ENCODE measurements around the gene PRKAR2B.

PRKAR2B gene

GRCh38 chr7:107016312-107016711 is 28.2 kb upstream of the PRKAR2B start:
- peaks cover 0 to 5% (median 0%) of the 10 kb centered on the region in 3 experiments for H3K27me3 ChIP-seq (ENCODE audit: control insufficient read depth in 3 of 3, insufficient read depth in 3 of 3, low read depth in 1 of 3, low read length in 3 of 3)
- H4K91ac ChIP-seq (ENCODE audit: low read depth, low read length, poor library complexity), result no peak overlapping the region
- H3K14ac ChIP-seq (ENCODE audit: low read length), result no peak overlapping the region
- no peak overlapping the region for H2BK12ac ChIP-seq (ENCODE audit: low read length)
- H3K4me2 ChIP-seq (ENCODE audit: insufficient read depth, low read length, poor library complexity, severe bottlenecking), result no peak overlapping the region
- H2AK5ac ChIP-seq (ENCODE audit: low read depth, low read length), result no peak overlapping the region
- WGBS, 2 donors (ENCODE audit: extremely low coverage in 2 of 2, insufficient read length in 2 of 2, insufficient replicate concordance in 1 of 2), result no CpG with 5 or more reads among the region's 4 CpGs
- no peaks in the 10 kb centered on the region for H3K36me3 ChIP-seq (replicated peaks in 1 of 2; ENCODE audit: control insufficient read depth in 2 of 2, insufficient read depth in 2 of 2, low read length in 2 of 2)
- H4K8ac ChIP-seq (ENCODE audit: low read depth, low read length), result no peak overlapping the region
- peaks cover 0 to 2% of the 10 kb centered on the region in 2 donors for H3K4me1 ChIP-seq (ENCODE audit: control insufficient read depth in 2 of 2, insufficient read depth in 1 of 2, low read depth in 1 of 2, low read length in 2 of 2)
- no peak overlapping the region for H3K18ac ChIP-seq (ENCODE audit: low read length)
- H3K27ac ChIP-seq (replicated peaks; ENCODE audit: low read length), result no peak overlapping the region
- no peak overlapping the region for H3K23ac ChIP-seq (ENCODE audit: low read depth, low read length, poor library complexity)
- no peak overlapping the region for H2AFZ ChIP-seq (ENCODE audit: low read length)
- DNase-seq (ENCODE audit: low spot score), result no peak
- no peak overlapping the region for H2BK5ac ChIP-seq (ENCODE audit: low read length)
- H3K9me3 ChIP-seq (replicated peaks in 1 of 2; ENCODE audit: control insufficient read depth in 2 of 2, insufficient read depth in 1 of 2, low read depth in 1 of 2, low read length in 2 of 2), result peaks cover 0 to 2% of the 10 kb centered on the region in 2 donors
- no peak overlapping the region for H2BK120ac ChIP-seq (ENCODE audit: low read depth, low read length)
- H2BK15ac ChIP-seq (ENCODE audit: low read length), result no peak overlapping the region
- no peak overlapping the region for H3K4me3 ChIP-seq (ENCODE audit: low read length in 2 of 2)
- H3K9ac ChIP-seq (ENCODE audit: low read depth, low read length, poor library complexity), result no peak overlapping the region
- H3K4ac ChIP-seq (ENCODE audit: low read length), result no peak overlapping the region
- H3K79me1 ChIP-seq (ENCODE audit: low read depth, low read length), result no peaks in the 10 kb centered on the region

- Histone ChIP-seq H2AK5ac (ENCODE audit: low read depth, low read length) (no peak overlapping the region), H4K91ac (ENCODE audit: low read depth, low read length, poor library complexity) (no peak overlapping the region), H3K27me3 (ENCODE audit: control insufficient read depth in 3 of 3, insufficient read depth in 3 of 3, low read depth in 1 of 3, low read length in 3 of 3) (peaks cover 0 to 5% (median 0%) of the 10 kb centered on the region in 3 experiments), H3K9ac (ENCODE audit: low read depth, low read length, poor library complexity) (no peak overlapping the region), H3K4me1 (ENCODE audit: control insufficient read depth in 2 of 2, insufficient read depth in 1 of 2, low read depth in 1 of 2, low read length in 2 of 2) (peaks cover 0 to 2% of the 10 kb centered on the region in 2 donors), H3K36me3 (replicated peaks in 1 of 2; ENCODE audit: control insufficient read depth in 2 of 2, insufficient read depth in 2 of 2, low read length in 2 of 2) (no peaks in the 10 kb centered on the region), H2BK120ac (ENCODE audit: low read depth, low read length) (no peak overlapping the region), H3K27ac (replicated peaks; ENCODE audit: low read length) (no peak overlapping the region), H3K4me3 (ENCODE audit: low read length in 2 of 2) (no peak overlapping the region), H3K9me3 (replicated peaks in 1 of 2; ENCODE audit: control insufficient read depth in 2 of 2, insufficient read depth in 1 of 2, low read depth in 1 of 2, low read length in 2 of 2) (peaks cover 0 to 2% of the 10 kb centered on the region in 2 donors), H2BK15ac (ENCODE audit: low read length) (no peak overlapping the region), H3K4ac (ENCODE audit: low read length) (no peak overlapping the region), H2BK12ac (ENCODE audit: low read length) (no peak overlapping the region), H3K4me2 (ENCODE audit: insufficient read depth, low read length, poor library complexity, severe bottlenecking) (no peak overlapping the region), H2BK5ac (ENCODE audit: low read length) (no peak overlapping the region), H3K79me1 (ENCODE audit: low read depth, low read length) (no peaks in the 10 kb centered on the region), H3K18ac (ENCODE audit: low read length) (no peak overlapping the region), H2AFZ (ENCODE audit: low read length) (no peak overlapping the region), H4K8ac (ENCODE audit: low read depth, low read length) (no peak overlapping the region), H3K14ac (ENCODE audit: low read length) (no peak overlapping the region), H3K23ac (ENCODE audit: low read depth, low read length, poor library complexity) (no peak overlapping the region)
- no peak for DNase-seq (ENCODE audit: low spot score)
- no CpG with 5 or more reads among the region's 2 CpGs for WGBS, 2 donors (ENCODE audit: extremely low coverage in 2 of 2, insufficient read length in 2 of 2, insufficient replicate concordance in 1 of 2)
Measured at GRCh38 chr7:107017965-107018719, 26.4 kb upstream of the PRKAR2B start.

- peak overlapping the region; percentile 32 for H2AFZ ChIP-seq (ENCODE audit: low read length)
- no peaks in the 10 kb centered on the region for H3K36me3 ChIP-seq (replicated peaks in 1 of 2; ENCODE audit: control insufficient read depth in 2 of 2, insufficient read depth in 2 of 2, low read length in 2 of 2)
- no peak overlapping the region for H2BK5ac ChIP-seq (ENCODE audit: low read length)
- no peak overlapping the region for H2BK15ac ChIP-seq (ENCODE audit: low read length)
- no peak overlapping the region for H2AK5ac ChIP-seq (ENCODE audit: low read depth, low read length)
- peaks cover 0 to 5% (median 0%) of the 10 kb centered on the region in 3 experiments for H3K27me3 ChIP-seq (ENCODE audit: control insufficient read depth in 3 of 3, insufficient read depth in 3 of 3, low read depth in 1 of 3, low read length in 3 of 3)
- WGBS, 2 donors (ENCODE audit: extremely low coverage in 2 of 2, insufficient read length in 2 of 2, insufficient replicate concordance in 1 of 2), result no CpG with 5 or more reads among the region's 5 CpGs
- no peak overlapping the region for H3K18ac ChIP-seq (ENCODE audit: low read length)
- H4K8ac ChIP-seq (ENCODE audit: low read depth, low read length), result no peak overlapping the region
- no peak overlapping the region for H2BK120ac ChIP-seq (ENCODE audit: low read depth, low read length)
- no peak overlapping the region for H3K4ac ChIP-seq (ENCODE audit: low read length)
- H3K79me1 ChIP-seq (ENCODE audit: low read depth, low read length), result no peaks in the 10 kb centered on the region
- no peak overlapping the region for H3K4me2 ChIP-seq (ENCODE audit: insufficient read depth, low read length, poor library complexity, severe bottlenecking)
- no peak overlapping the region for H4K91ac ChIP-seq (ENCODE audit: low read depth, low read length, poor library complexity)
- H3K4me3 ChIP-seq (ENCODE audit: low read length in 2 of 2), result no peak overlapping the region
- no peaks in the 10 kb centered on the region for H3K4me1 ChIP-seq (ENCODE audit: control insufficient read depth in 2 of 2, insufficient read depth in 1 of 2, low read depth in 1 of 2, low read length in 2 of 2)
- H3K14ac ChIP-seq (ENCODE audit: low read length), result no peak overlapping the region
- peaks cover 0 to 2% of the 10 kb centered on the region in 2 donors for H3K9me3 ChIP-seq (replicated peaks in 1 of 2; ENCODE audit: control insufficient read depth in 2 of 2, insufficient read depth in 1 of 2, low read depth in 1 of 2, low read length in 2 of 2)
- H3K27ac ChIP-seq (replicated peaks; ENCODE audit: low read length), result no peak overlapping the region
- DNase-seq (ENCODE audit: low spot score), result no peak
- no peak overlapping the region for H2BK12ac ChIP-seq (ENCODE audit: low read length)
- no peak overlapping the region for H3K9ac ChIP-seq (ENCODE audit: low read depth, low read length, poor library complexity)
- H3K23ac ChIP-seq (ENCODE audit: low read depth, low read length, poor library complexity), result no peak overlapping the region
Measured at GRCh38 chr7:107020400-107020799, 24.1 kb upstream of the PRKAR2B start.

- no peak overlapping the region for H3K9ac ChIP-seq (ENCODE audit: low read depth, low read length, poor library complexity)
- H3K4me2 ChIP-seq (ENCODE audit: insufficient read depth, low read length, poor library complexity, severe bottlenecking), result no peak overlapping the region
- no peak overlapping the region for H3K14ac ChIP-seq (ENCODE audit: low read length)
- no peak for DNase-seq (ENCODE audit: low spot score)
- peaks cover 0 to 5% (median 0%) of the 10 kb centered on the region in 3 experiments for H3K27me3 ChIP-seq (ENCODE audit: control insufficient read depth in 3 of 3, insufficient read depth in 3 of 3, low read depth in 1 of 3, low read length in 3 of 3)
- no peak overlapping the region for H4K8ac ChIP-seq (ENCODE audit: low read depth, low read length)
- WGBS, 2 donors (ENCODE audit: extremely low coverage in 2 of 2, insufficient read length in 2 of 2, insufficient replicate concordance in 1 of 2), result no CpG with 5 or more reads among the region's 3 CpGs
- H3K23ac ChIP-seq (ENCODE audit: low read depth, low read length, poor library complexity), result no peak overlapping the region
- H4K91ac ChIP-seq (ENCODE audit: low read depth, low read length, poor library complexity), result no peak overlapping the region
- no peaks in the 10 kb centered on the region for H3K79me1 ChIP-seq (ENCODE audit: low read depth, low read length)
- no peak overlapping the region for H2AK5ac ChIP-seq (ENCODE audit: low read depth, low read length)
- H2AFZ ChIP-seq (ENCODE audit: low read length), result no peak overlapping the region
- peaks cover 0 to 2% of the 10 kb centered on the region in 2 donors for H3K9me3 ChIP-seq (replicated peaks in 1 of 2; ENCODE audit: control insufficient read depth in 2 of 2, insufficient read depth in 1 of 2, low read depth in 1 of 2, low read length in 2 of 2)
- H2BK12ac ChIP-seq (ENCODE audit: low read length), result no peak overlapping the region
- H3K36me3 ChIP-seq (replicated peaks in 1 of 2; ENCODE audit: control insufficient read depth in 2 of 2, insufficient read depth in 2 of 2, low read length in 2 of 2), result no peaks in the 10 kb centered on the region
- no peak overlapping the region for H2BK120ac ChIP-seq (ENCODE audit: low read depth, low read length)
- no peak overlapping the region for H3K4me3 ChIP-seq (ENCODE audit: low read length in 2 of 2)
- H3K4me1 ChIP-seq (ENCODE audit: control insufficient read depth in 2 of 2, insufficient read depth in 1 of 2, low read depth in 1 of 2, low read length in 2 of 2), result no peaks in the 10 kb centered on the region
- H2BK5ac ChIP-seq (ENCODE audit: low read length), result no peak overlapping the region
- H3K27ac ChIP-seq (replicated peaks; ENCODE audit: low read length), result no peak overlapping the region
- no peak overlapping the region for H3K18ac ChIP-seq (ENCODE audit: low read length)
- no peak overlapping the region for H2BK15ac ChIP-seq (ENCODE audit: low read length)
- no peak overlapping the region for H3K4ac ChIP-seq (ENCODE audit: low read length)
Measured at GRCh38 chr7:107021600-107021999, 22.9 kb upstream of the PRKAR2B start.
